Uterus (tissue), 4 donors: ENCODE measurements around the gene FAM227B. TPM values are rescaled to one million over a fixed set of nuclear protein-coding genes. Genes with fewer than 3 reads are reported as not detected.

Experiments
- DNase-seq, 2 donors: peaks; one replicate each; pipeline ENCODE4 v3.0.0-alpha.2; 2019 to 2020
- H3K27ac ChIP-seq, 2 donors: fragments of 200-600 bp; sonication (generic); 1 replicate in 1 of 2; 2 replicates in 1 of 2; pipeline ENCODE4 v1.5.1; 2016 to 2018
- H3K27me3 ChIP-seq, 2 donors: fragments of 200-600 bp; sonication (generic); one replicate each; pipeline ENCODE4 v1.5.1; 2018 to 2019; ENCODE audit warnings: control low read depth in 1 of 2
- H3K36me3 ChIP-seq, 2 donors: fragments of 200-600 bp; sonication (generic); one replicate each; pipeline ENCODE4 v1.5.1; 2019; ENCODE audit warnings: control low read depth in 1 of 2
- H3K4me1 ChIP-seq, 2 donors: fragments of 200-600 bp; sonication (generic); one replicate each; pipeline ENCODE4 v1.5.1; 2018 to 2019; ENCODE audit warnings: control low read depth in 1 of 2
- H3K4me3 ChIP-seq, 2 donors: fragments of 200-600 bp; sonication (generic); 1 replicate in 1 of 2; 2 replicates in 1 of 2; pipeline ENCODE4 v1.5.1; 2018 to 2019; ENCODE audit warnings: mild to moderate bottlenecking in 1 of 2
- H3K9me3 ChIP-seq, 2 donors: fragments of 200-600 bp; sonication (generic); one replicate each; pipeline ENCODE4 v1.5.1; 2019; ENCODE audit warnings: control low read depth in 1 of 2
- CTCF ChIP-seq, 4 experiments: fragments of 200-600 bp in 2 of 4; fragments of 450-650 bp in 2 of 4; sonication (generic) in 2 of 4; IDR thresholded peaks; one replicate each; pipeline ENCODE4 v1.5.1; 2016 to 2019; ENCODE audit warnings: antibody characterized with exemption in 4 of 4, mild to moderate bottlenecking in 2 of 4, moderate library complexity in 1 of 4
- POLR2A ChIP-seq, 2 donors: fragments of 450-650 bp; IDR thresholded peaks; one replicate each; pipeline ENCODE4 v1.6.1; 2016; ENCODE audit warnings: antibody characterized with exemption in 2 of 2, mild to moderate bottlenecking in 1 of 2, moderate library complexity in 1 of 2
- intact Hi-C: fragments of 100-400 bp; cut with DNase I; formaldehyde crosslinking; loops from one replicate; pipeline ENCODE4 v1.15.1; 2023; ENCODE audit warnings: low total_unique reads
- total RNA-seq, 4 donors: library from RNA; depleted of rRNA in 3 of 4; stranded (reverse); fragments of >200 nt in 3 of 4; gene quantifications; one replicate each; pipeline versions ENCODE4 v1.1.0 to v1.2.4, GENCODE V29; 2014 to 2023
- donor health status: DM: yes; HTN: yes; CAD: no.

FAM227B gene
- total RNA-seq, 4 donors from 2014 or later: 2.6 to 15.7 (median 9.9) TPM

- Histone ChIP-seq H3K36me3 (no peaks in the 10 kb centered on the region), H3K27me3 (no peaks in the 10 kb centered on the region), H3K27ac (no peak overlapping the region), H3K4me1 (no peaks in the 10 kb centered on the region), H3K4me3 (no peak overlapping the region), H3K9me3 (no peaks in the 10 kb centered on the region)
- intact Hi-C loops: no loop called here
- TF ChIP-seq CTCF (IDR thresholded peaks at IDR 0.05) (no peak), POLR2A (IDR thresholded peaks at IDR 0.05) (no peak)
- no peak for DNase-seq
Measured at GRCh38 chr15:49315391-49315823, 305.2 kb downstream of the FAM227B start.

- no peaks in the 10 kb centered on the region for H3K27me3 ChIP-seq
- H3K4me3 ChIP-seq: no peak overlapping the region
- H3K36me3 ChIP-seq: no peaks in the 10 kb centered on the region
- H3K4me1 ChIP-seq: no peaks in the 10 kb centered on the region
- DNase-seq: no peak
- intact Hi-C loops: no loop called here
- no peak overlapping the region for H3K27ac ChIP-seq
- no peaks in the 10 kb centered on the region for H3K9me3 ChIP-seq
- TF ChIP-seq POLR2A (IDR thresholded peaks at IDR 0.05) (no peak), CTCF (IDR thresholded peaks at IDR 0.05) (no peak)
Measured at GRCh38 chr15:49314716-49315115, 305.9 kb downstream of the FAM227B start.

- H3K36me3 ChIP-seq: no peaks in the 10 kb centered on the region
- H3K27ac ChIP-seq: no peak overlapping the region
- H3K27me3 ChIP-seq: no peaks in the 10 kb centered on the region
- H3K4me3 ChIP-seq: no peak overlapping the region
- no peaks in the 10 kb centered on the region for H3K9me3 ChIP-seq
- intact Hi-C loops: no loop called here
- TF ChIP-seq CTCF (IDR thresholded peaks at IDR 0.05) (no peak), POLR2A (IDR thresholded peaks at IDR 0.05) (no peak)
- H3K4me1 ChIP-seq: no peaks in the 10 kb centered on the region
- no peak for DNase-seq
Measured at GRCh38 chr15:49313650-49314049, 307.0 kb downstream of the FAM227B start.

- no peak for TF ChIP-seq POLR2A (IDR thresholded peaks at IDR 0.05)
- no peak for TF ChIP-seq CTCF (IDR thresholded peaks at IDR 0.05)
- DNase-seq: no peak
- intact Hi-C loops: no loop called here
Measured at GRCh38 chr15:49309889-49310288, 310.7 kb downstream of the FAM227B start.

GRCh38 chr15:49308686-49309085 is 311.9 kb downstream of the FAM227B start:
- TF ChIP-seq CTCF (IDR thresholded peaks at IDR 0.05): no peak
- no peak for TF ChIP-seq POLR2A (IDR thresholded peaks at IDR 0.05)
- intact Hi-C loops: no loop called here
- no peak for DNase-seq

More at GRCh38 chr15:49309889-49310288, 310.7 kb downstream of the FAM227B start:
- Histone ChIP-seq H3K4me1 (no peaks in the 10 kb centered on the region), H3K27me3 (no peaks in the 10 kb centered on the region), H3K36me3 (no peaks in the 10 kb centered on the region), H3K27ac (no peak overlapping the region), H3K9me3 (no peaks in the 10 kb centered on the region), H3K4me3 (no peak overlapping the region)

More at GRCh38 chr15:49308686-49309085, 311.9 kb downstream of the FAM227B start:
- no peaks in the 10 kb centered on the region for H3K9me3 ChIP-seq
- no peak overlapping the region for H3K27ac ChIP-seq
- no peaks in the 10 kb centered on the region for H3K4me1 ChIP-seq
- H3K27me3 ChIP-seq: no peaks in the 10 kb centered on the region
- no peaks in the 10 kb centered on the region for H3K36me3 ChIP-seq
- no peak overlapping the region for H3K4me3 ChIP-seq
